HG02852 (cell line): ENCODE results near the gene CCDC85A.
A peak's percentile ranks its signal among the peaks of the same experiment; 100 is the strongest.
"Not testable (repeated sequence)": the region's sequence is repeated elsewhere in the genome, so short reads cannot be mapped to it uniquely, and the experiment has no call there.

Experiments used
- ATAC-seq: cut with Tn5 transposase; IDR thresholded peaks from one replicate; pipeline ENCODE4 v1.9.1; 2021; ENCODE audit warnings: mild to moderate bottlenecking, moderate library complexity; ENCODE audit not compliant: unreplicated experiment

The CCDC85A gene

DNA sequence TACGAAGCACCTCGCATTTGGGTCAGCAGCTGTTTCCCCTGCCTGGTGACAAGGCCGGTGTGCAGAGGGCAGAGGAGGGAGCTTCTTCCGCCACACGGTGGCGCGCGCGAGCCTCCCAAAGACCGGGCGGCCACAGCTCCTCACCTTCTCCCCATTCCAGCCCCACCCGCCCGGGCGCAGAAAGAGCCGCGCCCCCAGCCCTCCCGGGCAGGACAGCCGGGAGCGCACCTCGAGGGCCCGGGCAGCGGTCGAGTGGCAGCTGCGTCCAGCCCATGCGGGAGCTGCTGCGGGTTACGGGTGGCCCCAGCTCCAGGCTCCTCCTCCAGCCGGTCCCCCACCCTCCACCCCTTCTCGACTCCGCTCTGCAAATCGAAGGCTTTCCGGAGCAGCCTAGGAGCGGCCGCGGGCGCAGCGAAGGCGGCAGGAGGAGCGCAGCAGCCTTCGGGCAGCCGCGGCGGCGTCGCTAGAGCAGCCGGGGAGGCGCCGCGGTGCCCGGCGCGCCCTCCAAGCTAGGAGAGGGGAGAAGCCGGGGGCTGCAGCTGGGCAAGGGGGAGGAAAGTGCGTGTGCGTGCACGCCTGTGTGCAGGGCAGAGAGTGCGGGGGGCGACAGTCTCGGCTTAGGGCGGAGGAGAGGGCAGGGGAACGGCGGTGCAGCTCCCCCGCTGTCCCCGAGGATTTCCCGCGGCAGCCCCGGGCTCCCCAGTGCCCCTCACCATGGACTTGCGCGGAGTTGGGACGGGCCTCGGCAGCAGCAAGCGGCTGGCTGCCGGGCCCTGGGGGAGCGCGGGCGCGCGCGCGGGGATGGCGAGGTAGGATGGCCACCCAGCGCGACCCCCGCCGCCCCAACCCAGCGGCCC is at the start of gene CCDC85A:
CCDC85A (plus strand) TSS at position 348 of the 857 bp plus-strand sequence. CDS start 635 bp downstream, outside the sequence.
- peak; percentile 92 for ATAC-seq

DNA sequence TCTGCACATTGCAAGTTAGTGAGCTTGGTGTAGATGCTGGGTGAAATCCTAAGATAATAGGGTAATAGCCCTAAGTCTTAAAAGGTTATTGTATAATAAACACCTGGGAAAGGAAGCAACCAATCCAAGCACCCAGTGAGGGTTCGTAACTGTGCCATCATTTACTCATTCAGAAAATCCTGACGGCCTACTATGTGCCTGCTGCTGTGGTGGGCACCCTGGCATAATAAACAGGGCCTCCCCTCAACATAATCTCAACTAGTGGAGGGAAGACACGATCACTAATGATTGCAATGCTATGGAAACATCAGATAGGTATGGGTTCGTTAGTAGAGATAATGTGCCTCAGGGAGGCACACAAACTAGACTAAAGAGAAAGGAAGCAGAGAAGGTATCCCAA is 48.9 kb upstream of the CCDC85A start:
- no peak for ATAC-seq

DNA sequence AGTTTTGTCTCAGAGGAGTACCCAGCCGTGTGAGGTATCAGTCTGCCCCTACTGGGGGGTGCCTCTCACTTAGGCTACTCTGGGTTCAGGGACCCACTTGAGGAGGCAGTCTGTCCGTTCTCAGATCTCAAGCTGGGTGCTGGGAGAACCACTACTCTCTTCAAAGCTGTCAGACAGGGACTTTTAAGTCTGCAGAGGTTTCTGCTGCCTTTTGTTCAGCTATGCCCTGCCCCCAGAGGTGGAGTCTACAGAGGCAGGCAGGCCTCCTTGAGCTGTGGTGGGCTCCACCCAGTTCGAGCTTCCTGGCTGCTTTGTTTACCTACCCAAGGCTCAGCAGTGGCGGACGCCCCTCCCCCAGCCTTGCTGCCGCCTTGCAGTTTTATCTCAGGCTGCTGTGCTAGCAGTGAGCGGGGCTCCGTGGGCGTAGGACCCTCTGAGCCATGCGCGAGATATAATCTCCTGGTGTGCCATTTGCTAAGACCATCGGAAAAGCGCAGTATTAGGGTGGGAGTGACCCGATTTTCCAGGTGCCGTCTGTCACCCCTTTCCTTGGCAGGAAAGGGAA is 41.2 kb upstream of the CCDC85A start:
- ATAC-seq = not testable (repeated sequence)

DNA sequence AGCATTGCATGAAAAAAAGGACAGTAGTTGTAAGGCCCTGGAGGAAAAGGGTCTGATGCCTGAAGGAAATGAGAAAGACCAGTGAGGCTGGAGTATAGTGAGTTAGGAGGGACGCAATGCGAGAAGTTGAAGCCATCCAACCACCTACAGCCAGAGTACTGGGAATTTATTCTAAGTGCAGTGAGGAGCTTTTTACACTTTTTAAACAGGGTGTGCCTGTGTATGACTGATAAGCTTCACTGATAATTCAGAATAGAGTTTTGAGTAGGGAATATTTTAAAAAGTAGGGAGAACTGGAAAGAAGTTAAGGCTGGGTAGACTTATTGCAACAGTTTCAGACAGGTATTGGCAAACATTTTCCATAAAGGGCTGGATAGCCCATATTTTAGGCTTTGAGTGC is 35.9 kb upstream of the CCDC85A start:
- no peak for ATAC-seq

DNA sequence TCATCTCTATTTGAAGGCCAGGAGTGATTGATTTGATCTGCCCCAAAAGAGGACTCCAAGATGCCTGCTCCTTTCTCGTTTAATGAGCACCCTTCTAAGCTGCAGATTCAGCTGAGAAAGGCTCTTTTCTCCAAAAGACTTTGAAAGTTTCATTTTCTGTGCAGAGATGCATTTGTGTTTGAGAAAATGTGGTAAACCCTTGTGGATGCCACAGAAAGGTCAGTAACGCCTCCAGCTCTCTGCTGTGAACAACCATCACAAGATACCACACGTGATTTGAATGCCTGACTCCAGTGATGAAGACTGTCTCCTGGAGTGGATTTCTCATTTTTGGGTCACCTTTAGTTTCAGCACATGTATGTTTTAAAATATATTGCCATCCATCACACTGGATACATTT is 35.0 kb upstream of the CCDC85A start:
- no peak for ATAC-seq

DNA sequence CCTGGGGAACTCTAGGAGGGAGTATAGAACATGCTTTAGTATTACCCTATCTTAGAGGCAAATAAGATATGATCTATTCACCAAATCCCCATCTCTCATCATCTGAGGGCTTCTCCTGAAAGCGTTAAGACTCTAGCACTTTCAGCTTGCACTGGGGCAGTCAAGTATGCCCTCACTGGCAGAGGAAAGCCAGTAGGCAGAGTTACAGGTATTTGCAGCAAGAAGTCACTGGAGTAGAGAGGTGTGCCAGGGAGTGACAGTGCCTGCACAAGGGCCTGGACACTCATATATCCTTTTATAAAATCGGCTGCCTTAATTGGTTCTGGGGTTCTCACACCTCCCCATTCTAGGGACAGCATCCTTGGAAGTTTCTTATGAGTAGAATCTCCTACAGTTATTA is 31.9 kb upstream of the CCDC85A start:
- ATAC-seq = no peak

DNA sequence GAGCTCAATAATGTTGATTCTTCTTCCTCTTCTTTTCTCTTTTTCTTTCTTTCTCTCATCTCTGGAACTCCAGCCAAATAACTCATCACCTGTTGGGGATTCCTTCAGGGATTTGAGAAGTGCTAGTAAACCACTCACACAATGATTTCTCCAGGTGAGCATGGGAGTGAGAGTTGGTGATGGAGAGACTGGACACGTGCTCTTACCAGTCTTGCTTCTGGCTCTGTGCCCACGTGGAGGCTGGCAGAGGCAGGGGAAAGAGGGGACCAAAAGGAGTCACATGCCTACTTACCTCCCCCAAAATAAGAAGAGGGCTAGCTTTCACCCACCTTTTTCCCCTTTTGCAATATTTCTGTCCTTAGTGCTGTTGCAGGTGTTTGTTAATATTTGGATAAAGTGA is 28.6 kb upstream of the CCDC85A start:
- no peak for ATAC-seq

DNA sequence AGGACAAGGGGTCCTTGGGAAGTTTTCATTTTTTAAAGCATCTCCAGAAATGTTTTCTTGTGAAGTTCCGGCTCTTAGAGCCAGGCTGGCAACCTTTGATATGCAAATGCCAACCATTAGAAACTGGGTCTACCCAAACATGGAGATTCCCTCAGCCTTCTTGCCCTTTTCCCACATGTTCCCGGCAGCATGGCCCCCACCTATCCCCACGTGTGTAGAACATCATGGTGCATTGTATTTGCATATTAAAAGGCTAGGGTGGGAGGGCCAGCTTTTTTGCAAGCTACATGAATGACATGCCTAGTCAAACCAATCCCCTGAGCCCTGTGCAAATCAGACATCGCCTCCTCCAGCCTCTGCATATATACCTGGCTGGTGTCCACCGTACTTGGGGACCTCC is 23.9 kb upstream of the CCDC85A start:
- ATAC-seq = not testable (repeated sequence)

DNA sequence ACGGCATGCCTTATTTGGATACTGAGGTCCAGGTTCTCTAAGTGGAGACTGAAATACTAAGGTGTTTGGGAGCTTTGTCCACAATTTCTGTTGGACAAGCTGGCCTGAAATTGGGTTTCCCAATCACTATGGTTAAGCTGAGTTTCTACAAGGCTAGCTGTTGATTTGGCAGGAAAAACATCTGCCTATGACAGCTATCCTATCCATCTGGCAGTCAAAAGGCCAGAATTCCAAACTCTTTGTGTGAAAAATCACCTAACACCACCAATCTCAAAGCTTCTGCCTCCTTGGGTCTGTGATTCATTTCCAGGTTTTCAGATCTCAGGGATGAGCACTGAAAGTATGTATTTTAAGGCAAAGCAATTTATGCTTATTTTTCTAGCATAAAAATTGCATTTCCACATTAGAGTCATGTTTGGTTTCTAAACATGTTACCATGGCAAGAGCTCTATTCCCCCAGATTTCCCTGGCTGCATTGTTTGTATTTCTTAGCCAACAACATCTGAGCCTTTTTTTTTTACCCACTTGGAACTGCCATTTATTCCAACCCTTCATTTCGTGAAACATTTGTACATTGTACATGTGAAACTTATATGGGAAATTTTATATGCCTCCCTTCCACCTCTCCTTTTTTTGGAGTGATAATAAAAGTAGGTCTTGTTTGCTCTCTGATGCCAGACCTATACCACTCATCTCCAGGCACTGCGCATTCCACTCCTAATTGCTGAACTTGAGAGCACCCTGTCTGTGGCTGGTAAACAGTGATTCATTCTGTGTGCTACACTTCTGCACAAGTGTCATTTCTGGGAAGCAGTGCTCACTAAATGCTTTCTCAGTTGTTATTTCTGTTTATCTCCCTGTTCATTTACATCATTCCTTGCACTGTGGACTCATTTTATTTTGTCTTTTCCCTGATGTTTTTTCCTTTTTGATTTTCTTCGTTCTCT is 15.9 kb upstream of the CCDC85A start:
- no peak for ATAC-seq

DNA sequence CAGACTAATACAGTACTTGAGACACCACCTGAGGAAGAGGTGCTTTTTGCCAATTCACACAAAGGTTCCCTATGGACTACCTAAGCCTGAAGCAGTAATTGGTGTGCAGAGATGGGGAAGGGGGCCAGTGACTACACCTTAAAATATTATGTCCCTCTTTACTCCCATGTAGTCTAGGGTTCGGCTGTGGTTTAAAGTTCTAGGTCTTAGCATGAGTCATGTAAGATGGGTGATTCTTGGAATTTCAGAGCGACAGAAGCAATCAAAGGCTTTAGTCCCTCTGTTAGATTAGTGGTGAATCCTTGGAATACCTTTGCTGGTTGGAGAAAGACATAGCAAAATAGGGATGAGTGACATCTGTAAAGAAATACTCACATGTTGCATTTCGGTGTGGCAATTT is 14.3 kb upstream of the CCDC85A start:
- no peak for ATAC-seq

DNA sequence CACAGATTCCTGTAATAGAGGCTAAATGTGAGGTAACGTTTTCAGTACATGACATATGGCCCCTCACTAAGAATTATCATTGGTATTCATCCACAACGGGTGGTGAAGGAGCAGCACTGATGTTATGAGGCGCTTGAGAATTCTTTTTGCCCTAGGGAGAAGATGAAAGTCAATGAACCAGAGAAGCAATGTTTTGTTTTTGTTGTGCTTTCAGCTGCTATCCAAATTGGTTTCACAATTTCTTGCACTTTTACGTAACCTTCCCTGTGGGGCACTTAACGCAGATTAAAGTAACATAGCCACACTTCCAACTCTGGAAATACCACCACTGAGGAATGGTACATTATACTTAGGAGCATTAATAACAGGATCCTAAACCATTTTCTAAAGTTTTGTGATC is 13.3 kb upstream of the CCDC85A start:
- no peak for ATAC-seq

DNA sequence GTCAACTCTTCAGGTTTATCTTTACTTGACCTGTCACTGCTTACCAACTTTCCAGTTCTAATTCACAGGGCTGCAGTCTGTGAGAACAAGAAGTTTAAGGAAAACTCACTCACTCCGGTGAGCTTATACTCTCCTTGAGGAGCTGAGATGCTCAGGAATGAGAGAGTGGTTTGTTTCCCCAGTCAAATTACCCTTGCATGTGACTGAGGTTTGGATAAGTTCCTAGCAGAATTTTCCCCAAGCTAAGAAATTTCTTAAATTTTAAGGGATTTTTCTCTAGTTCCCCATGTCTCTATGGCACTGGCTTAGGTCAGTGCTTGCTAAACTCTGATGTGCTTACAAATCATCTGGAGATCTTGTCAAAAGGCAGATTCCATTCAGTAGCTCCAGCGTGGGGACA is 12.8 kb upstream of the CCDC85A start:
- ATAC-seq = no peak

DNA sequence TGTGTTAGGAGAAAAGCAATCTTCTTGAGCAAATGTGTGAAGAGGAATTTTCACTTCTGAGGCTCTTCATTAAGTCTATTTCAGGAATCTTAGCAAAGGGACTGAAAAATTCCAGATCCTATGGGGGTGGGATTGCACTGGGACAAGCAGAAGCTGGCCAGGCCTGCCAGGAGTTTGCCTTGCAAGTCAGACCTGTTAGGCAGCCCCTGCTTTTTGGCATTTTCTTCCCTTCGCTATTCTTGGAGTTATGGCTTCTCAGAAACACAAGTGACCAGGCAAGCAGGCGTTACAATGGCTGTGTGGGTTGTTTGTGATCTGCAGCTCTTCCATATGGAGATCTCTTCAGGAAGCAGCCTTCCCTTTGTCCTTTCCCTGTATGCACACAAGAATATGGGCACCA is 8.0 kb upstream of the CCDC85A start:
- no peak for ATAC-seq

DNA sequence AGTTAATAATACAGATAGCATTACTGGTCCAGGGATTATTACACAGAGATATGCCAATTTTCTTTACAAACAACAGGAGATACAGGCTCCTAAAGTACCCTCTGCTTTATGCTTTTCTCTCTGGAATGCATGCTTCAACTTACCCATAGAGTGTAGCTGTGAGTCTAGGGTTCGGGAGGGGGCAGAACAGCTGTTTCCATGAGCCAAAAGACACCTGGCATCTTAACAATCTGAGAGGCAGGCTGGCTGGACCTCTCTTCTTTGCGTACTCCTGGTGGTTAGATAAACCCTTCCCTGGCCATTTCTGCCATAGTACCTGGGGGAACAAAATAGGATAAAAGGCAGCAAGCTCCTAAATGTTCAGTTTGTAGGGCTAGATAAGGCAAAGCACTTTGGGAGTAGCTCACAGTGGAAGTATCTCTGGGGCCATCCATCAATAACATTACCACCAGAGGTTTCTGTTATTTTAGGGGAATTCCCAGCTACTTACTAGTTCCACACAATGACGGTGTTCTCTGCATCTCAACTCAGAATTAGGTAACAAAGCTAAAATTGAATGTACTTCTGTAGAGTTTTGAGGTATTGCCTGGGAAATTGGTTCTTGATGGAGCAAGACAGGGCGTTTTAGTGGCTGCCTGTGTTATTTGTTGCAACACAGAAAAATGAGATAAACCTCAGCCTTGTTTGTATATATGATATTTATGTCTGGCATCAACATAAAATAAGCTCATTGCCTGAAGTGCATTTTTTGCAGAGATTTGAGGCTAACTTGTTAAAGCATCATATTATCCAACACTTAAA is 6.2 kb upstream of the CCDC85A start:
- ATAC-seq = peak; percentile 96

DNA sequence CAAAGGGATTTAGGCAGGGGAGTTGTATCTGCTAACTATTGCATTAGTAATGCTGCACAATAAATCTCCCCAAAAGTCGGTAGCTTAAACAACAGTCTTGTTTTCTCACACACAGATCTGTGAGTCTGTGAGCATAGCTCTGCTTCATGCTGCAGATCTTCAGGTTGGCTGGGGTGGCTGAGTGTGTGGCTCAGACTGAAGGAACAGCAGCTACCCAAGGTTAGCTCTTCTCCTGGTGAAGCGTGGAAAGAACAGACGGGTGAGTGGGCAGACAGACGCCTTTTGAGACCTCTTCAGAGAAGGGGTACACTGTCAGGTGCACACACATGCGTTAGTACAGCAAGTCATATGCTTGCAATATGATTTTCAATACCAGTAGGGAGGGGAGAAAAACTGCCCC is 3.9 kb upstream of the CCDC85A start:
- no peak for ATAC-seq

DNA sequence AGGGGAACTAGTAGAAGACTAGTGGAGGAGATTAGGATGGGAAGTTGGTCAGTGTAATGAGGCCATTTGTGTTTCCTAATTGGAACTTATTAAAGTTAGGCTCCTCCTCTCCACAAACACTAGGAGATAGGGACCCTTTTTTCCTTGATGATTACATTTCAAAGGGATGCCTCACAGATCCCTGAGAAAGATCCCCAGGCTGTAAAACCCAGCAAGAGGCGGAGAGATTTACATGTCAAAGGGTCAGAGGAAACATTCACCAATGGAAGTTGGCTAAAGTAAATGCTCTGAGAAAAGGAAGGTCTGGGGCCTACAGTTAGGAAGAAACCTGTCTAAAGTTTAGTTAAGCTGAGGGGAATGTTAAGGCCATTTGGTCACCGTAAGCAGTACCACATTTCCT is 1.4 kb upstream of the CCDC85A start:
- ATAC-seq = no peak

DNA sequence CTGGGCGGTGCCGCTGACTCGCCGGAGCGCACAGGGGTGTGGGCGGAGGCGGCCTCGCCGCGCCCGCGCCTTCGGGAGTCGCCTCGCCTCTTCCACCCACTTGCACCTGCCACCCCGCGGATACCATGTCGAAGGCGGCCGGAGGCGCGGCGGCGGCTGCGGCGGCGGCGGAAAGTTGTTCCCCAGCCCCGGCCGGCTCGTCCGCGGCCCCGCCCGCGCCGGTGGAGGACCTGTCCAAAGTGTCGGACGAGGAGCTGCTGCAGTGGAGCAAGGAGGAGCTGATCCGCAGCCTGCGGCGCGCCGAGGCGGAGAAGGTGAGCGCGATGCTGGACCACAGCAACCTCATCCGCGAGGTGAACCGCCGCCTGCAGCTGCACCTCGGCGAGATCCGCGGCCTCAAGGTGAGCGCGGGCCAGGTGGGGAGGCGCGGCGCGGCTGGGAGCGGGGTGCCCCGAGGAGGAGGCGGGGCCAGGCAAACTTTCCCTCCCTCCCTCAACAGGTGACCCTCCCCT is 766 bp downstream of the CCDC85A start:
- peak; percentile 15 for ATAC-seq

DNA sequence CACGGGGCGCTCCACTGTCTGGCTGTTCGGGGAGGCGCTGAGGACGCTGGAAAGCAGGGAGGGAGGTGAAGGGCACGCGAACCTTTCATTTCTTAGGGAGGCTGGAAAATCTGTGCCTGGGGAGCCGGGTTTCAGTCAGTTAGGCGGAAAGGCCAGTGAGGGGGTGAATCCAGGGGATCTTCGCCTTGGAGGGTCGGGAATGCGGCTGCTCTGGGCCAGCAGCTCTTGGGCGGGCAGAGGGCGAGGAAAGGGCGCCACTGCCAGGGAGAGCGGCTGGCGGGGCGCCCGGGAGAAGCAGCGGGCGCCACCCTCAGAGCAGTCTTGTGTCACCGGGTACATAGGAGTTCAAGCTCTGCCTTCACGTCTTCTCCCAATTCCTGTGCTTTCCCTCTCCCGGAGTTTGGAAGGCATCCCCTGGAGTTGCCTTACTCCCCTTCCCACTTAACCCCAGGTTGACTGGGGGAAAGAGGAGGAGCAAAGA is 1.4 kb downstream of the CCDC85A start:
- ATAC-seq = no peak

DNA sequence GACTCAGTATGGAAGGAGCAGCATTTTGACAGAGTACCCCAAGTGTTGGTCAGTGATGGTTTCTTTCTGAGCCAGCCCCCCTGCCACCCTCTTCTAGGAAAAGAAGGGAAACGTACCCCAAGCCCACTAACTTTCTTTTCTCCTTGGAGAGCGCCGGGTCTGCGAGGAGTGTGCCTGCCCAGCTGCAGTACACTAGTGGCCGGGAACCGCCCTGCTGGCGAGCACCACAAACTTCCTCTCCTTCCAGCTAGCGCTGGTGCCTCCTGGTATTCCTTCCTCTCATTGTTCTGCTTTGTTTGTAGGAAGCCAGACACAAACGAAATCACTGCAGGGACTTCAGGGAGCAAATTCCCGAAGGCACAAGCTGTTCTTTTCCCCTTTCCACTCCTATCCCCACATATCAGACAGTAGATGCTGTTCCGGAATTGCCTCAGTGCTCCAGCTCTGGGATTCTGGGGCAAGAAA is 1.8 kb downstream of the CCDC85A start:
- no peak for ATAC-seq

DNA sequence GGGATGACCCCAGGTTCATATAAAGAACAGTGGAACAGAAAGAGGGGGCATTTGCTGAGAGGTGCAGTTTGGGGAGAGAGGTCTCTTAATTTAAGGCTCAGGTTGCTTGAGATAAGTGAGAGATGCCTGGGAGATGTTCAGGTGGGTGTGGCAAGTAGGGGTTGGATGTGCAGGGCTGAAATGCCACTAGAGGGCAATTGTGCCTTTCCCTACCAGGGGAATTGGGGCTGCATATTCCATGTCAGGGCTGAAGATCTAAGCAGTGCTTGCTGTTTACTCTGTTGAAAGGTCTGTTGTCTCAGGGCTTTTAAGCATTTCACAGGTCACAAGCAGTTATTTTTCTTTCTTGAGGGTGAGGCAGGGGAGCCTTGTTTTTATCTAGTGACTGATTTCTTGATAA is 7.8 kb downstream of the CCDC85A start:
- peak; percentile 69 for ATAC-seq
